Renal cortex interstitium (tissue), 11 donors: Measurements from ENCODE around the gene MAD1L1. TPM values are rescaled to one million over a fixed set of nuclear protein-coding genes. Genes with fewer than 3 reads are reported as not detected.

Source experiments
- DNase-seq, 11 donors: peaks; one replicate each; pipeline ENCODE4 v3.0.0-alpha.2; 2013; ENCODE audit warnings: low read depth in 9 of 11, low spot score in 4 of 11; ENCODE audit errors: extremely low read depth in 1 of 11
- polyA plus RNA-seq, 3 donors: library from polyadenylated mRNA; unstranded; fragments of 120-200 nt; gene quantifications; one replicate each; pipeline ENCODE4 v1.2.1, GENCODE V29; 2013; ENCODE audit not compliant: insufficient read length in 3 of 3

Gene MAD1L1
- polyA plus RNA-seq, 3 donors: 22.6 to 28.2 (median 26.3) TPM

DNA sequence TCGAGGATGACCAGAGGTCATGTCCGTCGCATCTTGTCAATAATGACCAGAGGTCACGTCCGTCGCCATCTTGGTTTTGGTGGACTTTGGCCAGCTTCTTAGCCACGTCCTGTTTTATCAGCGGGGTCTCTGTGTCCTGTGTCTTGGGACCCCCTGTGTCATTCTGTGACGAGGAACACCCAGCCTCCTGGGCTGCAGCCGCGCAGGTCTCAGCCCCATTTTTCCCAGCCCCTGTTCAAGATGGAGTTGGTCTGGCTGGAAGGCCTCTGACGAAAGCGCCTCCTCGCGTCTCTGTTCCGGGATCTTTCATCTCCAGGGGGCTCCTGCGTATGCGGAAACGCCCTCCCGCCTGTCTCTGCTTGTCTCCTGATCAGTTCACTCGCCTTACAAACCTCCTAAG lies 428.4 kb downstream of the MAD1L1 start:
- DNase-seq: no peak

DNA sequence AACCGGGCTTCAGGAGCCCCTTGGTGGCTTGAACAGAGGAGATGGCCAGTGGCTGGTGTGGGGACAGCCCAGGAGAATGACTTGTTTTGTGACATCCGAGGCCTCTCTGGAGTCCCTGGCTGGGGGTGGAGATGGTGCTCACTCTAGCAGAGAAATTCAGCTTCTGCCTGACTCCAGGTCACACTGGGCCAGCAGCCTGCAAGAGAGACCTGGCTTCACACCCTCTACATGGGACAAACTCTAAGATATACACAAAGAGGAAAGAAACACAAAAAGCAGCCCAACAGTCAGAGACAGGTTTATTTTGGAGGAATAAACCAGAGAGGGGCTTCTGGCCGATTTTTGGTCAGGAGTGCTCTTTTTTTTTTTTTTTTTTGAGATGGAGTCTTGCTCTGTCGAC lies 429.8 kb downstream of the MAD1L1 start:
- no peak for DNase-seq

GRCh38 chr7:1800902-1801301 lies 431.8 kb downstream of the MAD1L1 start:
- peak in 3 of 11 donors; percentile 34 to 45 (median 36) for DNase-seq

- DNase-seq: no peak
These were observed 434.6 kb downstream of the MAD1L1 start for GRCh38 chr7:1798191-1798590.

DNA sequence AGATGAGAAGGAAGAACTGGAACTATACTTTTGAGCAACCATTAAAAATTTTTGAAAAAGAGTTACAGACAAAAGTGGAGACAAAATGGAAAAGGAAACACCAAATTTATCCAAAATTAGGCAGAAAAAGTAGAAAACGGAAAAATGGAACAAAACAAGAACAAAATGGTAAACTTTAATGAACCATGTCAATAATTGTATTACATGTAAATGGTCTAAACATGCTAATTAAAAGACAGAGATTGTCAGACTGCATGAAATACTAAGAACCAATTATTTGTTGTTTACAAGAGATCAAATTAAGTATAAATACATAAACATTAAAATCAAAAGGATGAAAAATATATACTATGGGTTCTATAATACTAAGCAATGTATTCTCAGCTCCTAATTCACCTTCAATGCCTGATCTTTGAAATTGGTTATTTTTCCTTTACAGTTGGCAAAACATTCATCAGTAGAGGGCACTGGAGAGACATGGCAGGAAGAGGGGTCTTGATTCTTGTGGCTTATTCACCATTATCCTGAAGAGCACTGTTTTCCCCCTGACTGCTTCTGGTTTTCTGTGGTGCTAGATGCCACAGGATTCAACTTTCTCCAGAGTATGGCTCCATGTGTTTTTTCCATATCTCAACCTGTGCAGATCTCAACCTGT lies 437.7 kb downstream of the MAD1L1 start:
- DNase-seq: no peak

- DNase-seq: no peak
These were observed 445.0 kb downstream of the MAD1L1 start for GRCh38 chr7:1787681-1788235.

DNA sequence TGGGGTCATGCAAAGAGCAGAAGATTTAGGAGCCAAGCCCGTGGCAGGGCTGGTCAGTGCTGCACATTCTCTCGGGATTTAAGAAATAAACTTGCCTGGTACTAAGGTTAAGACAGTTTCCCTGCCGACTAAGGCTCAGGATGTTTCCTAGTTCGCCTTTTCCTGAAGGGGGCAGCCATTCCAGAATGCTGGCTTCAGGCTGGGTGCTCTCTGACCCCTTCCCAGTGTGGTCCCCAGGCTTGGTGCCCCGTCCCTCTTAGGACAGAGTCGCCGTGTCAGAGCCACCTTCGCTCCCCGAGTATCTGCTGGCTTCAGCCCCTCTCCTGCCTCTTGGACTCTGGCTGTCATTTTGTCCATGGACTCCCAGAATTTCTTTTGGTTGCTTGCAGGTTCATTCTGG lies 445.5 kb downstream of the MAD1L1 start:
- no peak for DNase-seq

GRCh38 chr7:1785839-1786238 lies 446.9 kb downstream of the MAD1L1 start:
- no peak for DNase-seq

GRCh38 chr7:1781369-1781768 lies 451.4 kb downstream of the MAD1L1 start:
- DNase-seq: no peak

DNA sequence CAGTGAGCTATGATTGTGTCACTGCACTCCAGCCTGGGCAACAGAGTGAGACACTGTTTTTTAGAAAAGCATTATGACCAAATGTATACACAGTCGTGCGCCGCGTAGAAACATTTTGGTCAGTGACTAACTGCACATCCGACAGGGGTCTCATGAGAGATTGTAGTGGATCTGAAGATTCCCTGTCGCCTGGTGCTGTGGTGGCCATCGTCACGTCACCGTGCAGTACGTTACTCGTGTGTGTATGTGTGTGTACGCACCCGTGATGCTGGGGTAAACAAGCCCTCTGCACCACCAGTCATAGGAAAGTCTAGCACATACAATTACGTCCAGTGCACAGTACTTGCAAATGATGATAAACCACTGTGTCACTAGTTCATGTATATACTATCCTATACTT lies 453.3 kb downstream of the MAD1L1 start:
- no peak for DNase-seq

DNA sequence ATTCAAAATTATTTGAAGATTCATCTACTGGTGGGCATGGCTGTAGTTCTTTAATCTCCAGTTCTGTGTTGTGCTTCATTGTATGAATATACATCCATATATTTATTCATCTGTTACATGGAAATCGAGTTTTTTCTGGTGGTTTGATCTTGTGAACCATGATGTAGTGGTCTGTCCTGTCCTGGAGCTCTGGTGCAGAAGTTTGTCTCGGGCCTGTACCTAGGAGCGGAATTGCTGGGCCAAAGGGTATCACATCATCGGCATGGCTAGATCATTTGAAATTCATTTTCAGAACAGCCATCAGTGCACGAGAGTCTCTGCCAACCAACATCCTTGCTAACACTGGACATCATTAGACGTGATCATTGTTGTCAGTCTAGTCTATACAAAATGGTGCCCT lies 455.6 kb downstream of the MAD1L1 start:
- no peak for DNase-seq

DNA sequence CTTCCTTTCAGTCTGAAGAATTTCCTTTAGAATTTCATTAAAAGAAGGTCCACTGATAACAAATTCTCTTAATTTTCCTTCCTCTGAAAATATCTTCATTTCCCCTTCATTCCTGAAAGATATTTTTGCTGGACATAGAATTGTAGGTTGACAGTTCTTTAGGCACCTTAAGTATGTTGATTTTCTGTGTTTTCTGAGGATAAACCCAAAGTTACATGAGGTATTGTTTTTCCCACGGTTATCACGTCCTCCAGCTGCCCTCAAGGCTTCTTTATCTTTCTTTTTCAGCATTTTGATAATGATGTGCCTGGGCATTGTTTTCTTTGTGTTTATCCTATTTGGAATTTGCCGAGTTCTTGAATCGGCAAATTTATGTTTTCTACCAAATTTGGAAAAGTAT lies 457.4 kb downstream of the MAD1L1 start:
- DNase-seq: no peak

- DNase-seq: no peak
These were observed 462.4 kb downstream of the MAD1L1 start for GRCh38 chr7:1770331-1770730.

DNA sequence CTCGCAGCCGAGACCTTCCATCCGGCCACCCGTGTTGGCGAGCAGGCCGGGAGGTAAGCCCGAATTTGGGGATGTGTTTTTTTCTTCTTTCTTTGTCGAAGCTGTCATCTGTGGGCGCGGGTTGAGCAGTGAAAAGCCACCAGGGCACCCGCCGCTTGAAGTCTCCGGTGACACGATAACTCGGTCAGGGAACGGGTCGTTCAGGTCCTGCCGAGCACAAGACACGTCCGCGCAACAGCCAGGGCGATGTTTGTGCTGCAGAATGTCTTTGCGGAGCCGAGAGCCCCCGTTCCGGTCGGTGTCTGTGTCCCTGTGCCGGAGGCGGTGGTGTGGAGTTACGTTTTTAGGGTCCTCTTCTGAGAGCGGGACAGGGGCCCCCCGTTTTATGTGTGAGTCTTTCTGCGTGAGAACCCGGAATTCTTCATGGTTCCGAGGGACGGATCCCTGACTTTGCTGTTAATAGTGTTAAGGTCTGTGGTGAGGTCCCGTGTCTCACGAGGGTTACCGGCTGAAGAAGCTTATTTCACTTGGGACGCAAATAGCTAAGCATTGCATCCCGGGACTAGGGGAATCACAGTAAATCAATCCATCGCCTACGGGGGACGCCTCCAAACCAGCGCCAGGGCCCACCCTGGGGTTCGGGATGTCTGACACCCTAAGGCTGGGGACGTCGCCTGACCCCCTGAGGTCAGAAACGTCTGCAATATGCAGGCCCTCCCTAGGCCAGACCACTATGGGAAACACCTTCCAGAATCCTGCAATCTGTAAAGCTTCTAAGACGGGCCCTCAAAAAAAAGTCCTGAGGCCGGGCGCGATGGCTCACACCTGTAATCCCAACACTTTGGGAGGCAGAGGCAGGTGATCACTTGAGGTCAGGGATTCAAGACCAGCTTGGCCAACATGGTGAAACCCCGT lies 463.2 kb downstream of the MAD1L1 start:
- DNase-seq: no peak

DNA sequence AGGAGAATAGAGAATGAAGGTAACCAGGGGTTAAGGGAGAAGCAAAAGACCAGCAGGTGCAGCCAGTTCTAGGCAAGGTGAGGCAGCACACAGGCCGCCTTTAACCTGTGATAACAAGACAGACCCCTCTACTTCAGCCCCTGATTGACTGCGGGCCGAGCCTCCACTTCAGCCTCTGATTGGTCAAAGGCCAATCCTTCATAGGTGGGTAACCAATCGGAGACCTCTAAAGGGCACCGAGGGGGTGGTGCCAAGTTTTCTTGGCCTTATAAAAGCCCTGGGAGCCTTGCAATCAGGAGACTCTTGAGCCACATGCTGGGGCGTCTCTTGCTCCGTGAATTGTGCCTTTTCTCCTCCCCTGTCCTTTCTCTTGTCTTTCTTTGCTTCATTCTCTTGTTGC lies 463.9 kb downstream of the MAD1L1 start:
- DNase-seq: no peak

GRCh38 chr7:1767524-1767923 lies 465.2 kb downstream of the MAD1L1 start:
- DNase-seq: no peak
